Prostate gland (tissue), 2 donors: ENCODE results near the gene SHROOM2. TPM values are rescaled to one million over a fixed set of nuclear protein-coding genes. Genes with fewer than 3 reads are reported as not detected.

Source experiments
- DNase-seq: peaks from one replicate; pipeline ENCODE4 v3.0.0-alpha.2; 2019; ENCODE audit warnings: low spot score
- H3K27ac ChIP-seq, 2 donors: fragments of 200-600 bp; sonication (generic); 2 replicates each; pipeline ENCODE4 v1.5.1; 2017 to 2019
- H3K27me3 ChIP-seq: fragments of 200-600 bp; sonication (generic); replicated peaks from 2 replicates; pipeline ENCODE4 v1.5.1; 2019; ENCODE audit not compliant: insufficient read depth
- H3K36me3 ChIP-seq, 2 donors: fragments of 200-600 bp; sonication (generic); 1 replicate in 1 of 2; 2 replicates in 1 of 2; pipeline versions ENCODE4 v1.5.1 to v1.8.1; 2017 to 2019
- H3K4me1 ChIP-seq: fragments of 200-600 bp; sonication (generic); replicated peaks from 2 replicates; pipeline ENCODE4 v1.5.1; 2019
- H3K4me3 ChIP-seq, 2 donors: fragments of 200-600 bp; sonication (generic); 2 replicates each; pipeline ENCODE4 v1.5.1; 2017 to 2019
- H3K9me3 ChIP-seq: fragments of 200-600 bp; sonication (generic); 2 replicates; pipeline ENCODE4 v1.5.1; 2017
- CTCF ChIP-seq, 4 experiments: fragments of 200-600 bp in 2 of 4; fragments of 450-650 bp in 2 of 4; sonication (generic) in 2 of 4; IDR thresholded peaks; 1 replicate in 3 of 4; 2 replicates in 1 of 4; pipeline ENCODE4 v1.5.1; 2016 to 2019; ENCODE audit warnings: antibody characterized with exemption in 4 of 4, mild to moderate bottlenecking in 2 of 4, moderate library complexity in 2 of 4
- POLR2A ChIP-seq: fragments of 450-650 bp; IDR thresholded peaks from one replicate; pipeline ENCODE4 v1.6.1; 2016; ENCODE audit warnings: antibody characterized with exemption, mild to moderate bottlenecking
- POLR2AphosphoS5 ChIP-seq: sonication (generic); formaldehyde crosslinking; IDR thresholded peaks from one replicate; pipeline ENCODE4 v1.6.1; 2017; ENCODE audit warnings: antibody characterized with exemption
- WGBS: methylation state at CpG from one replicate; pipeline ENCODE4 v1.1.5; 2018; 5-methylcytosine and 5-hydroxymethylcytosine counted together
- intact Hi-C: fragments of 100-400 bp; cut with DNase I; formaldehyde crosslinking; loops from one replicate; pipeline ENCODE4 v1.14.2; 2022
- total RNA-seq, 2 donors: library from RNA; depleted of rRNA; stranded (reverse); fragments of >200 nt; gene quantifications; one replicate each; pipeline ENCODE4 v1.1.0, GENCODE V29; 2016

The SHROOM2 gene
- 10 to 100 TPM; 36.8 to 71.3 TPM for total RNA-seq

- 0% methylated on average over 17 of the region's 132 CpGs for WGBS
- H3K4me3 ChIP-seq, result peak within 1 kb of the TSS; percentile 40 to 59
- no peaks in the 10 kb centered on the region for H3K36me3 ChIP-seq
- intact Hi-C loops, result no loop called here
- no peak for TF ChIP-seq POLR2AphosphoS5
- TF ChIP-seq CTCF (IDR thresholded peaks at IDR 0.05), result no peak
- TF ChIP-seq POLR2A, result no peak
- H3K4me1 ChIP-seq, result no peaks in the 10 kb centered on the region
- no peak for DNase-seq
- H3K27ac ChIP-seq, result peak within 1 kb of the TSS; percentile 71 to 78
- H3K9me3 ChIP-seq, result no peaks in the 10 kb centered on the region
- no peaks in the 10 kb centered on the region for H3K27me3 ChIP-seq
Measured at GRCh38 chrX:9785944-9786797, at the start of gene SHROOM2. Gene SHROOM2, plus strand, starts transcription at chrX:9786429. Its CDS starts 117 bp downstream, at chrX:9786546.

- TF ChIP-seq POLR2A (no peak), POLR2AphosphoS5 (no peak), CTCF (IDR thresholded peaks at IDR 0.05) (no peak)
- WGBS, result 74% methylated on average over 7 of the region's 7 CpGs
- no peaks in the 10 kb centered on the region for H3K4me1 ChIP-seq
- no peaks in the 10 kb centered on the region for H3K27me3 ChIP-seq
- H3K4me3 ChIP-seq, result no peak overlapping the region
- no peak for DNase-seq
- no peaks in the 10 kb centered on the region for H3K9me3 ChIP-seq
- H3K27ac ChIP-seq, result no peak overlapping the region
- intact Hi-C loops, result no loop called here
- no peaks in the 10 kb centered on the region for H3K36me3 ChIP-seq
Measured at GRCh38 chrX:9737363-9737762, 48.9 kb upstream of the SHROOM2 start.

- Histone ChIP-seq H3K4me3 (no peak overlapping the region), H3K36me3 (no peaks in the 10 kb centered on the region), H3K4me1 (no peaks in the 10 kb centered on the region), H3K9me3 (no peaks in the 10 kb centered on the region), H3K27me3 (no peaks in the 10 kb centered on the region), H3K27ac (no peak overlapping the region)
- WGBS, result 33% methylated on average over 3 of the region's 3 CpGs
- no peak for TF ChIP-seq POLR2AphosphoS5
- no peak for TF ChIP-seq POLR2A
- TF ChIP-seq CTCF (IDR thresholded peaks at IDR 0.05), result no peak
- intact Hi-C loops, result no loop called here
- DNase-seq, result no peak
Measured at GRCh38 chrX:9738151-9738550, 48.1 kb upstream of the SHROOM2 start.

GRCh38 chrX:9739130-9739529 is 47.1 kb upstream of the SHROOM2 start:
- 95% methylated on average over 1 of the region's 5 CpGs for WGBS
- no peaks in the 10 kb centered on the region for H3K27me3 ChIP-seq
- H3K36me3 ChIP-seq, result no peaks in the 10 kb centered on the region
- TF ChIP-seq CTCF (IDR thresholded peaks at IDR 0.05) (no peak), POLR2AphosphoS5 (no peak), POLR2A (no peak)
- intact Hi-C loops, result no loop called here
- DNase-seq, result no peak
- H3K4me3 ChIP-seq, result no peak overlapping the region
- no peaks in the 10 kb centered on the region for H3K9me3 ChIP-seq
- no peak overlapping the region for H3K27ac ChIP-seq
- no peaks in the 10 kb centered on the region for H3K4me1 ChIP-seq
